Upper lobe of left lung (tissue), 6 donors: ENCODE results near the gene LYPD5. TPM values are rescaled to one million over a fixed set of nuclear protein-coding genes. Genes with fewer than 3 reads are reported as not detected.
A peak's percentile ranks its signal among the peaks of the same experiment; 100 is the strongest.

ENCODE experiments used
- ATAC-seq, 2 donors: fragments of 200-7000 bp; cut with Tn5 transposase; one replicate each; pipeline ENCODE4 v1.9.1; 2022; ENCODE audit warnings: mild to moderate bottlenecking in 2 of 2, moderate library complexity in 2 of 2; ENCODE audit not compliant: low FRiP score in 2 of 2
- DNase-seq, 2 donors: peaks; one replicate each; pipeline ENCODE4 v3.0.0-alpha.2; 2019 to 2020
- H3K27ac ChIP-seq, 4 donors: fragments of 200-600 bp; sonication (generic); one replicate each; pipeline ENCODE4 v1.5.1; 2016 to 2019
- H3K27me3 ChIP-seq, 4 donors: fragments of 200-600 bp; sonication (generic); one replicate each; pipeline ENCODE4 v1.5.1; 2017 to 2019
- H3K36me3 ChIP-seq, 4 donors: fragments of 200-600 bp; sonication (generic); one replicate each; pipeline ENCODE4 v1.5.1; 2016 to 2019
- H3K4me1 ChIP-seq, 4 donors: fragments of 200-600 bp; sonication (generic); one replicate each; pipeline ENCODE4 v1.5.1; 2018 to 2019
- H3K4me3 ChIP-seq, 4 donors: fragments of 200-600 bp; sonication (generic); one replicate each; pipeline ENCODE4 v1.5.1; 2017 to 2019; ENCODE audit warnings: mild to moderate bottlenecking in 2 of 4, moderate library complexity in 1 of 4
- H3K9me3 ChIP-seq, 4 donors: fragments of 200-600 bp; sonication (generic); one replicate each; pipeline ENCODE4 v1.5.1; 2018 to 2019
- CTCF ChIP-seq, 6 experiments: fragments of 450-650 bp in 4 of 6; fragments of 200-600 bp in 2 of 6; sonication (generic) in 2 of 6; IDR thresholded peaks; one replicate each; pipeline ENCODE4 v1.5.1; 2016 to 2019; ENCODE audit warnings: antibody characterized with exemption in 6 of 6
- EP300 ChIP-seq, 4 donors: sonication (generic); formaldehyde crosslinking; IDR thresholded peaks; one replicate each; pipeline ENCODE4 v1.5.1; 2017; ENCODE audit warnings: antibody characterized with exemption in 4 of 4, control low read depth in 2 of 4
- POLR2A ChIP-seq, 4 donors: fragments of 450-650 bp; IDR thresholded peaks; one replicate each; pipeline ENCODE4 v1.5.1; 2016 to 2017; ENCODE audit warnings: antibody characterized with exemption in 4 of 4, mild to moderate bottlenecking in 2 of 4
- POLR2AphosphoS5 ChIP-seq, 2 donors: sonication (generic); formaldehyde crosslinking; IDR thresholded peaks; one replicate each; pipeline ENCODE4 v1.5.1; 2017; ENCODE audit warnings: antibody characterized with exemption in 2 of 2
- WGBS, 2 donors: methylation state at CpG; one replicate each; pipeline ENCODE4 v1.1.5; 2017 to 2018; 5-methylcytosine and 5-hydroxymethylcytosine counted together
- total RNA-seq, 6 donors: library from RNA; depleted of rRNA in 4 of 6; stranded (reverse); fragments of >200 nt in 4 of 6; gene quantifications; one replicate each; pipeline versions ENCODE4 v1.1.0 to v1.2.1, GENCODE V29; 2016 to 2021
- donor health status: DM: no; HTN: no; CAD: no; lungs with moderate emphysema.
- donor health status: DM: no; HTN: yes; CAD: no; lungs with severe emphysema.

Gene LYPD5
- total RNA-seq, 6 donors from 2014 or later = 2.7 to 9.9 (median 6.0) TPM

GRCh38 chr19:43784981-43785808, 17.1 kb downstream of the LYPD5 start:
- WGBS, 2 donors = 4 to 18% methylated on average over 7 to 10 of the region's 10 CpGs
- peak in 1 of 2 donors; percentile 75 for DNase-seq
- peaks cover 11 to 26% (median 16%) of the 10 kb centered on the region in 4 donors for H3K4me1 ChIP-seq
- peak overlapping the region in 1 of 4 donors; percentile 6 for H3K4me3 ChIP-seq
- H3K27ac ChIP-seq = peak overlapping the region in 2 of 4 donors; percentile 30 to 59
- H3K36me3 ChIP-seq = no peaks in the 10 kb centered on the region
- ATAC-seq = peak; percentile 79 to 90
- no peaks in the 10 kb centered on the region for H3K9me3 ChIP-seq
- no peaks in the 10 kb centered on the region for H3K27me3 ChIP-seq
- TF ChIP-seq POLR2AphosphoS5 (IDR thresholded peaks at IDR 0.05) (no peak), CTCF (IDR thresholded peaks at IDR 0.05) (peak; percentile 89 to 96 (median 92))

GRCh38 chr19:43784241-43784980, 17.8 kb downstream of the LYPD5 start:
- 58 to 72% methylated on average over 4 of the region's 4 CpGs for WGBS, 2 donors
- H3K27ac ChIP-seq = peak overlapping the region in 2 of 4 donors; percentile 43 to 59
- H3K9me3 ChIP-seq = no peaks in the 10 kb centered on the region
- H3K27me3 ChIP-seq = no peaks in the 10 kb centered on the region
- no peak for TF ChIP-seq POLR2A (IDR thresholded peaks at IDR 0.05)
- peak in 1 of 4 donors; percentile 43 for TF ChIP-seq EP300 (IDR thresholded peaks at IDR 0.05)
- no peak for TF ChIP-seq POLR2AphosphoS5 (IDR thresholded peaks at IDR 0.05)
- no peaks in the 10 kb centered on the region for H3K36me3 ChIP-seq
- DNase-seq (peak in 1 of 2 donors; percentile 62), ATAC-seq (peak; percentile 78 to 92)
- no peak overlapping the region for H3K4me3 ChIP-seq
- H3K4me1 ChIP-seq = peaks cover 18 to 34% (median 23%) of the 10 kb centered on the region in 4 donors

GRCh38 chr19:43783636-43784035, 18.6 kb downstream of the LYPD5 start:
- H3K4me3 ChIP-seq = no peak overlapping the region
- H3K27me3 ChIP-seq = no peaks in the 10 kb centered on the region
- WGBS, 2 donors = 89 to 98% methylated on average over 8 of the region's 8 CpGs
- H3K4me1 ChIP-seq = peaks cover 26 to 41% (median 31%) of the 10 kb centered on the region in 4 donors
- no peaks in the 10 kb centered on the region for H3K36me3 ChIP-seq
- ATAC-seq (no peak), DNase-seq (no peak)
- no peak overlapping the region for H3K27ac ChIP-seq
- TF ChIP-seq POLR2AphosphoS5 (IDR thresholded peaks at IDR 0.05) (no peak), CTCF (IDR thresholded peaks at IDR 0.05) (no peak), EP300 (IDR thresholded peaks at IDR 0.05) (no peak), POLR2A (IDR thresholded peaks at IDR 0.05) (no peak)
- H3K9me3 ChIP-seq = no peaks in the 10 kb centered on the region

- Histone ChIP-seq H3K4me3 (no peak overlapping the region), H3K9me3 (no peaks in the 10 kb centered on the region), H3K27me3 (no peaks in the 10 kb centered on the region), H3K27ac (peak overlapping the region in 1 of 4 donors; percentile 30), H3K4me1 (peaks cover 34 to 50% (median 40%) of the 10 kb centered on the region in 4 donors), H3K36me3 (no peaks in the 10 kb centered on the region)
- TF ChIP-seq CTCF (IDR thresholded peaks at IDR 0.05) (no peak), POLR2A (IDR thresholded peaks at IDR 0.05) (no peak), POLR2AphosphoS5 (IDR thresholded peaks at IDR 0.05) (no peak), EP300 (IDR thresholded peaks at IDR 0.05) (no peak)
- 73 to 79% methylated on average over 13 to 24 of the region's 24 CpGs for WGBS, 2 donors
- ATAC-seq (peak in 1 of 2 donors; percentile 20), DNase-seq (peak in 1 of 2 donors; percentile 75)
Measured at GRCh38 chr19:43782689-43783231, 19.5 kb downstream of the LYPD5 start.

- peaks cover 37 to 55% (median 44%) of the 10 kb centered on the region in 4 donors for H3K4me1 ChIP-seq
- H3K36me3 ChIP-seq = no peaks in the 10 kb centered on the region
- no peak for DNase-seq
- no peak for ATAC-seq
- H3K9me3 ChIP-seq = no peaks in the 10 kb centered on the region
- TF ChIP-seq POLR2A (IDR thresholded peaks at IDR 0.05) (no peak), POLR2AphosphoS5 (IDR thresholded peaks at IDR 0.05) (no peak), CTCF (IDR thresholded peaks at IDR 0.05) (no peak), EP300 (IDR thresholded peaks at IDR 0.05) (no peak)
- H3K4me3 ChIP-seq = no peak overlapping the region
- H3K27ac ChIP-seq = peak overlapping the region in 1 of 4 donors; percentile 30
- H3K27me3 ChIP-seq = no peaks in the 10 kb centered on the region
- WGBS, 2 donors = 70 to 71% methylated on average over 7 to 8 of the region's 8 CpGs
Measured at GRCh38 chr19:43782311-43782660, 20.0 kb downstream of the LYPD5 start.
